ENCODE data around the gene LRRC8E.

Gene LRRC8E

DNA sequence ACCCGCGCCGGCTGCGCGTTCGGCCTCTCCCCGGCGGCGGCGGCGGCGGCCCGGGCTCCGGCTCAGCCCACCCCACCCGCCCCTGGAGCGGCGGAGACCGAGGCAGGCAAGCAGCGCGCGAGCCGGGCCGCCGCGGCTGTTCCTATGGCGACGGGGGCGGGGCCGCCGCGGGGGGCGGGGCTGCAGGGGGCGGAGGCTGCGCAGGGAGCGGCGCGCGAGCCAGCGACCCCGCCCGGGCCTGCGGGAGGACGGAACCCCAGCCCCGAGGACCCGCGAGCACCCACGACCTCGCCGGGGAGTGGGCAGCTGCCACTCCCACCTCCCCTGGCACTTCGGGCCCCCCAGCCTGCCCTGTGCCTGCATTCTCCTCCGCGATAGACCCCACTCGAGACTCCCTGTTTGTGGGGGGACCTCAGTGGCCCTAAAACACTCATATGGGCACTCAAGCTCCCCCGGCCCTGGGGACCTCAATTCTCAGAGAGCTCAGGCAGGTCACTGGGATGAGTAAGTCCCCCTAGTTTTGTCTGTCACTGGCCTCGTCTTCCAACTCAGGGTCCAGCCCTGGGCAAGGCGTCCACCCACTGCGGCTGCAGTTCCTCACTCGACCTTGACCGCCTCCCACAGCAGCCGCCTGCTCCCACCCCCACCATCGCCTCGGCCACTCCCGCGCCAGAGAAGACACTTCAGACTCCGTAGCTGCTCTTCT, 37.9 kb downstream of the LRRC8E start, which contains the start of gene CTXN1:
Gene CTXN1 (minus strand): TSS at position 115 of the 706 bp plus-strand sequence. CDS start 597 bp downstream, outside the sequence.
- TF ChIP-seq GATA3 (IDR thresholded peaks at IDR 0.05; ENCODE audit: low read depth, low read length) = no peak
- TF ChIP-seq GATA2 (IDR thresholded peaks at IDR 0.05; ENCODE audit: low read depth, low read length) = no peak

GRCh38 chr19:7926727-7927604, 38.7 kb downstream of the LRRC8E start:
- no peak for TF ChIP-seq GATA3 (IDR thresholded peaks at IDR 0.05; ENCODE audit: low read depth, low read length)
- no peak for TF ChIP-seq GATA2 (IDR thresholded peaks at IDR 0.05; ENCODE audit: low read depth, low read length)

DNA sequence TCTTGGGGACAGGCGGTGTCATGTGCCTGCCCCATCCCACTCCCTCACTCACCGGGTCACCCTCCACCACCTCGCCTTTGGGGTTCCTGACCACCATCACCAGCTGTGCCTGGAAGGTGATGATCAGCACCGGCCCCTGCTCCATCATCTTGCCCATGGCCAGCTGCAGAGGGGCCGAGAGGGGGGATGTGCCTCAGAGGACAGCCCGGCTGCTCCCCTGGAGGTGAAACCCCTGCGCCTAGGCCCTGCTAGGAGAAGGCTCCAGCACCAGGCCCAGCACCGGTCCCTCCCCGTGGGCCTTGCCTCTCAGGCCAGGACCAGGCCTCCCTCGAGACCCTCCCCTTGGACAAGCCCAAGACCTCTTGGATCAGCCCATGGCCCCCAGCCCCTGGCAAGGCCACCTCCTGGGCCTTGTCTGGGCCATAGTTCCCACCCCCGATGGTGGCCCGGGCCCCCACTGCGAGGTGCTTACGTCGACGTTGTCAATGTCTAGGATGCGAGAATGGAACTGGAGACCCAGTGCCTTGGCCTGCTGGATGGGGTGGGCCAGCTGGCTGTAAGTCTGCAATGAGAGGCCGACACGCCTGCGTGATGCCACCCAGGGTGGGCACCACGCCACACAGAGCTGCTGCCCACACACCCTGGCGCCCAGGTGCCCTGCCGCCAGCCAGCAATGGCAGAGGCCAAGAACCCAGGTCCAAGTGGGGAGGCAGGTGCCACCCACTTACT, 39.5 kb downstream of the LRRC8E start:
- TF ChIP-seq GATA3 (IDR thresholded peaks at IDR 0.05; ENCODE audit: low read depth, low read length) (no peak), GATA2 (IDR thresholded peaks at IDR 0.05; ENCODE audit: low read depth, low read length) (no peak)

- no peak for TF ChIP-seq GATA3 (IDR thresholded peaks at IDR 0.05; ENCODE audit: low read depth, low read length)
- peak; percentile 41; the same call in 1 of the 2 replicates for TF ChIP-seq GATA2 (IDR thresholded peaks at IDR 0.05; ENCODE audit: low read depth, low read length)
Measured at GRCh38 chr19:7928334-7928706, 40.0 kb downstream of the LRRC8E start.

GRCh38 chr19:7928741-7929701, 40.7 kb downstream of the LRRC8E start:
- no peak for TF ChIP-seq GATA3 (IDR thresholded peaks at IDR 0.05; ENCODE audit: low read depth, low read length)
- TF ChIP-seq GATA2 (IDR thresholded peaks at IDR 0.05; ENCODE audit: low read depth, low read length) = no peak

DNA sequence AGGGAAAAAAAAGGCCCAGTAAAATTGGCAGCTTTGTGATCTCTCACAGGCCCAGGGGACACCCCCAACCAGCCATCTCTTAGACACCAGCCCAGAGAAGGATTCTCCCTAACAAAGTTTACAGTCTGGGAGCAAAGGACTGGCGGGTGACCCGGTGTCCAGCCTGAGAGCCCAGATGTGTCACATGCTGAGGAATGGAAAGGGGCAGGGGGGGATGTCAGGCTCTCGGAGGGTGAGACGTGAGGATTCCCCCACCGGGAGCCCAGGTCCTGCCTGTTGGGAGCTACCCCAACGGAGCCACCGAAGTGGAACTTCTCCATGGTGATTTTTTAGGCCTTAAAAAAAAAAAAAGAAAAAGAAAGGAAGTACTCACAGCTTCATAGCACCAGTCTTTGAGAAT, 42.5 kb downstream of the LRRC8E start:
- TF ChIP-seq GATA2 (IDR thresholded peaks at IDR 0.05; ENCODE audit: low read depth, low read length) (no peak), GATA3 (IDR thresholded peaks at IDR 0.05; ENCODE audit: low read depth, low read length) (no peak)

DNA sequence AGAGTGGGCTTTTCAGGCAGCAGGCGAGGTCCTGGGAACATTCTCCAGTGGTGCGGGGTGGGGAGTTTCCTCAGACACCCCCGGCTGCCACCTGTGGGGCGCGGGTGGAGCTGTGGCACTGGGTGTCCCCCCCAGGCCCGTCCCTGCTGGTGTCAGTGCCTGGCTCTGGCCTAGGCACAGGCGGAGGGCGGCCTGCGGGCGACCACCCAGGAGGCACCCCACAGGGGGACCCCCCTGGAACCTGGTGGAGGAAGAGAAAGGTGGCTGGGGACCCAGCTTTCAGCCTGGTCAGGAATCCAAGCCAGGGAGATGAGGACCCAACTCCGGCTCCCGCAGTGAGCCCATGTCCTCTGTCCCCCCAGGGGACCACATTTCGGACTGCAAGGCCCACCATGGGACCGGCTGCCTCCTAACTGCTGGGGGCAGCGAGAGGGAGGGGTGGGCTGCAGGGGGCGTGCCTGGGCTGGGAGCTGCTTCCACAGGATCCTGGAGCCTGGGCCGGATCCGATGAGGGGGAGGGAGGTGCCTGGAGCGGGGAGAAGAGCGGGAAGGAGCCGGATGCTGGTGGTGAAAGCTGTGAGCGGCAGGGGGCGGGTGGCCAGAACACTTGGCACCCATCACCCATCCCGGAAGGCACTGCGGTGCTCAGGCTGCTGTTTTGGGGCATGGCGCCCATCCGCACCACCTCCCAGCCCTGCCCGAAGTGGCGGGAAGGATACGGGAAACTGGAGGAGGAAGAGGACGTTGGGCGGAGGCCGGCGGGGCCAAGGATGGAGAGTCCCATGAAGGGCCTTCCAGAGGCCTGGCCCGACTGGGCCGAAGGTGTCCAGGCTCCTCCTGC, 43.1 kb downstream of the LRRC8E start:
- no peak for TF ChIP-seq GATA2 (IDR thresholded peaks at IDR 0.05; ENCODE audit: low read depth, low read length)

- TF ChIP-seq GATA2 (IDR thresholded peaks at IDR 0.05; ENCODE audit: low read depth, low read length) = no peak
- no peak for TF ChIP-seq GATA3 (IDR thresholded peaks at IDR 0.05; ENCODE audit: low read depth, low read length)
Measured at GRCh38 chr19:7932276-7932929, 44.1 kb downstream of the LRRC8E start.

- TF ChIP-seq GATA2 (IDR thresholded peaks at IDR 0.05; ENCODE audit: low read depth, low read length) = no peak
- TF ChIP-seq GATA3 (IDR thresholded peaks at IDR 0.05; ENCODE audit: low read depth, low read length) = no peak
Measured at GRCh38 chr19:7932930-7933300, 44.6 kb downstream of the LRRC8E start.

- TF ChIP-seq GATA3 (IDR thresholded peaks at IDR 0.05; ENCODE audit: low read depth, low read length) = no peak
- no peak for TF ChIP-seq GATA2 (IDR thresholded peaks at IDR 0.05; ENCODE audit: low read depth, low read length)
Measured at GRCh38 chr19:7933411-7933810, 45.1 kb downstream of the LRRC8E start.

DNA sequence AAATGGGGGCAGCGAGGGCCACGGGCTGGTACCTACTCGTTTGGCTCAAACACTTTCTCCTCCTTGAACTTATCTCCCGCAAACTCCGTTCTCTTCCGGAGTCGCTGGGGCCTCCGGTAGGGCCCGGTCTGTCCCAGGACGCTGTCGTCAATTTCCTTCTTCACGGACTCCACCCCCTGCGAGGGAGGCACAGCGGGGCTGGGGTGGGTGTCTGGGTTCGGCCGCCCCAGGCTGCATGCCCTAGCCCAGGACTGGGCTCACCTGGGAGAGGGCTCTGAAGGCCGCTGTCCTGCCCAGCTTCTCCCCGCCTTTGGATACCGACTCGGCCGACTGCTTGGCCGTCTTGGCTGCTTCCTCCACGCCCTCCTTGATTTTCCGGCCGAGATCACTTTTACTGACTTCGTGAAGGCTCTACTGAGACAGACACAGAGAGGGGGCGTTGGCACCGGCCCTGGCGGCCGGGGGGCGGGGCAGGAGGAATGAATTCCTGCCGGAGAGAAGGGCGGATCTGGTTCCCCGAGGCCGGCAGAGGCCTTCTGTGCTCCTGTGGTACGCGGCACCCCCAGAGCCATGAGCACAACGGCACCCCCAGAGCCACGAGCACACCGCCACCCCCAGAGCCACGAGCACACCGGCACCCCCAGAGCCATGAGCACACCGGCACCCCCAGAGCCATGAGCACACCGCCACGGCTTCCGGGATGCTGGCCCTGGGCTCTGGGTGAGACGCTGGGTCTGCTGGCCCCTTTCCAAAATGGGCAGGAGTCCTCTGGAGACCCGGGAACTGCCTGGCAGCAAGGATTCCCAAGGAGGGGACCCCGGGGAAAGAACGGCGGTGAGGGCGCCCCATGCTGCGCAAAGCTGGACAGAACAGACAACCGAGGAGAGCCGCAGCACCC, 45.8 kb downstream of the LRRC8E start:
- TF ChIP-seq GATA2 (IDR thresholded peaks at IDR 0.05; ENCODE audit: low read depth, low read length) (no peak), GATA3 (IDR thresholded peaks at IDR 0.05; ENCODE audit: low read depth, low read length) (no peak)
